GM12878 (cell line): ENCODE data around the gene TMEM41B. TPM values are rescaled to one million over a fixed set of nuclear protein-coding genes. Genes with fewer than 3 reads are reported as not detected.

Source experiments
- ATF2 ChIP-seq: IDR thresholded peaks from 2 replicates; pipeline ENCODE4 v1.6.1; 2012; ENCODE audit warnings: low read length, inconsistent platforms
- CHD2 ChIP-seq: IDR thresholded peaks from 2 replicates; pipeline ENCODE4 v1.6.1; 2011; ENCODE audit warnings: low read depth, low read length, improper control_type of control experiment, borderline replicate concordance
- EZH2 ChIP-seq: IDR thresholded peaks from 2 replicates; pipeline ENCODE4 v1.6.1; 2012; ENCODE audit warnings: low read depth, mild to moderate bottlenecking, control low read depth, inconsistent platforms, low read length, borderline replicate concordance; ENCODE audit not compliant: control insufficient read depth
- GABPA ChIP-seq: IDR thresholded peaks from 2 replicates; pipeline ENCODE4 v1.6.1; 2014; ENCODE audit warnings: antibody characterized with exemption, low read depth, mild to moderate bottlenecking, inconsistent platforms
- GATAD2B ChIP-seq: fragments of 450-650 bp; conservative IDR thresholded peaks from 2 replicates; pipeline ENCODE4 v1.6.1; 2017; ENCODE audit warnings: low read depth, mild to moderate bottlenecking, moderate library complexity
- HDAC2 ChIP-seq: fragments of 200-600 bp; sonication (generic); IDR thresholded peaks from 2 replicates; pipeline ENCODE4 v1.6.1; 2017
- HDAC6 ChIP-seq: fragments of 200-600 bp; sonication (generic); IDR thresholded peaks from one replicate; pipeline ENCODE4 v1.8.0; 2017; ENCODE audit warnings: antibody characterized with exemption; ENCODE audit not compliant: unreplicated experiment
- IKZF2 ChIP-seq, 2 experiments: fragments of 450-650 bp; IDR thresholded peaks; 2 replicates each; pipeline ENCODE4 v1.6.1; 2017; ENCODE audit warnings: mild to moderate bottlenecking in 2 of 2, moderate library complexity in 2 of 2
- JUND ChIP-seq: IDR thresholded peaks from 2 replicates; pipeline ENCODE4 v1.6.1; 2012; ENCODE audit warnings: low read depth, mild to moderate bottlenecking, low read length, improper control_type of control experiment, moderate library complexity
- KAT2A ChIP-seq: conservative IDR thresholded peaks from 2 replicates; pipeline ENCODE4 v1.6.1; 2011; ENCODE audit warnings: low read depth, low read length; ENCODE audit not compliant: control insufficient read depth
- MTA2 ChIP-seq: fragments of 450-650 bp; IDR thresholded peaks from 2 replicates; pipeline ENCODE4 v1.6.1; 2016; ENCODE audit warnings: low read depth, mild to moderate bottlenecking, moderate library complexity
- MYC ChIP-seq: IDR thresholded peaks from 2 replicates; pipeline ENCODE4 v1.6.1; 2011; ENCODE audit warnings: mild to moderate bottlenecking, low read length, moderate library complexity, inconsistent platforms; ENCODE audit not compliant: insufficient read depth, insufficient replicate concordance, insufficient read length, severe bottlenecking
- NFXL1 ChIP-seq: fragments of 450-650 bp; IDR thresholded peaks from 2 replicates; pipeline ENCODE4 v1.6.1; 2017; ENCODE audit warnings: antibody characterized with exemption, mild to moderate bottlenecking, borderline replicate concordance
- NR2F1 ChIP-seq: fragments of 450-650 bp; conservative IDR thresholded peaks from 2 replicates; pipeline ENCODE4 v1.6.1; 2017; ENCODE audit warnings: mild to moderate bottlenecking
- NRF1 ChIP-seq: conservative IDR thresholded peaks from 2 replicates; pipeline ENCODE4 v1.6.1; 2011; ENCODE audit warnings: mild to moderate bottlenecking, low read depth, low read length, improper control_type of control experiment
- POLR2AphosphoS5 ChIP-seq: IDR thresholded peaks from 2 replicates; pipeline ENCODE4 v1.6.1; 2011; ENCODE audit warnings: mild to moderate bottlenecking, low read length, inconsistent platforms
- RBBP5 ChIP-seq: fragments of 200-600 bp; sonication (generic); conservative IDR thresholded peaks from 2 replicates; pipeline ENCODE4 v1.6.1; 2016
- RUNX3 ChIP-seq: IDR thresholded peaks from 2 replicates; pipeline ENCODE4 v1.6.1; 2012; ENCODE audit warnings: low read length, inconsistent platforms
- SKIL ChIP-seq: fragments of 450-650 bp; IDR thresholded peaks from 2 replicates; pipeline ENCODE4 v1.6.1; 2017; ENCODE audit warnings: mild to moderate bottlenecking, low read depth, inconsistent platforms; ENCODE audit not compliant: poor library complexity, severe bottlenecking
- SP1 ChIP-seq: IDR thresholded peaks from one replicate; pipeline ENCODE4 v1.6.1; 2011; ENCODE audit warnings: low read depth, low read length
- TCF12 ChIP-seq: IDR thresholded peaks from 2 replicates; pipeline ENCODE4 v1.6.1; 2011; ENCODE audit warnings: low read depth, mild to moderate bottlenecking, low read length
- YBX1 ChIP-seq: fragments of 450-650 bp; IDR thresholded peaks from 2 replicates; pipeline ENCODE4 v1.6.1; 2016; ENCODE audit warnings: antibody characterized with exemption
- ZNF622 ChIP-seq: fragments of 450-650 bp; IDR thresholded peaks from 2 replicates; pipeline ENCODE4 v1.6.1; 2017; ENCODE audit warnings: mild to moderate bottlenecking, inconsistent platforms
- ZNF687 ChIP-seq: fragments of 450-650 bp; IDR thresholded peaks from 2 replicates; pipeline ENCODE4 v1.6.1; 2017; ENCODE audit warnings: mild to moderate bottlenecking, moderate library complexity
- polyA plus RNA-seq, 11 experiments: library from polyadenylated mRNA; depleted of rRNA in 4 of 11; unstranded in 6 of 11; stranded (reverse) in 5 of 11; fragments of >200 nt; fragmentation: Nextera tagmentation in 4 of 11; fragmentation: Illumina TruSeq in 1 of 11; extraction: Ambion mirVana in 4 of 11; extraction: Trizol in 1 of 11; gene quantifications; 1 replicate in 1 of 11; 2 replicates in 10 of 11; pipeline versions ENCODE4 v1.2.1 to v1.2.3, GENCODE V29; 2011 to 2016; ENCODE audit warnings: inconsistent platforms in 2 of 11, missing spikeins in 2 of 11, low read depth in 1 of 11
- total RNA-seq, 4 experiments: library from RNA; depleted of rRNA in 3 of 4; stranded (reverse); fragments of >200 nt in 3 of 4; fragmentation: Illumina TruSeq in 1 of 4; extraction: Trizol in 1 of 4; gene quantifications; 2 replicates each; pipeline versions ENCODE4 v1.2.1 to v1.2.3, GENCODE V29; 2013 to 2021

TMEM41B gene
- total and polyA plus RNA-seq, 10 of the 15 experiments (the other 5 are each of a cell fraction or from before 2014, with no cell fraction given), result 8.0 to 31.0 (median 20.5) TPM

- TF ChIP-seq IKZF2 (IDR thresholded peaks at IDR 0.05) (peak in 1 of 2 experiments; percentile 50; a peak in 1 of 4 replicates), NFXL1 (no peak), GATAD2B (0 out of 2 replicates have a peak, but pooled peaks have one; percentile 46), TCF12 (no peak), JUND (no peak), HDAC6 (no peak), ZNF622 (no peak), SP1 (no peak), YBX1 (no peak), MYC (no peak), KAT2A (no peak), POLR2AphosphoS5 (peak; percentile 30; the same call in 1 of the 2 replicates), ZNF687 (no peak), NR2F1 (peak; percentile 38; the same call in 1 of the 2 replicates), CHD2 (no peak), RBBP5 (no peak), ATF2 (peak; percentile 62; the same call in 1 of the 2 replicates), SKIL (no peak), GABPA (no peak), MTA2 (no peak), HDAC2 (no peak), EZH2 (no peak), NRF1 (peak; percentile 52; the same call in 1 of the 2 replicates), RUNX3 (peak; percentile 60)
Measured at GRCh38 chr11:9265211-9266131, 48.9 kb downstream of the TMEM41B start, which contains the start of gene DENND5A (continued).
